Measurements from ENCODE around the gene PLCB1. TPM values are rescaled to one million over a fixed set of nuclear protein-coding genes. Genes with fewer than 3 reads are reported as not detected.
"Not testable (repeated sequence)": the region's sequence is repeated elsewhere in the genome, so short reads cannot be mapped to it uniquely, and the experiment has no call there.

The PLCB1 gene
- total RNA-seq, 2 experiments from 2014 or later = 3.1 to 3.6 TPM

DNA sequence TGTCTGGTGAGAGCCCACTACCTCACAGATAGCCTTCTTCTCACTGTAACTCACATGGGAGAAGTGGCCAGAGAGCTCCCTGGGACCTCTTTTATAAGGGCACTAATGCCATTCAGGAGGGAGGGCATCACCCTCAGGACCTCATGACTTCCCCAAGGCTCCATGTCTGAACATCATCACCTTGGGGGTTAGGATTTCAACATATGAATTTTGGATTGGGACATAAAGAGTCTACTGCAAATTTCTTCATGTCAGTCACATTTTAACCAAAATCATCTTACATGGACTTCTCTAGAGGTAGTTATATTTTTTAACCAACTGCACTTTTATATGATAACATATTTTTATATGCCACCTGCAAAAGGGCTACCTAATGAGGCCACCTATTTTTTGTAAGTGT is 324.7 kb downstream of the PLCB1 start:
- ChIA-PET CTCF (no interaction called here), POLR2A (interaction anchor here (0.6 kb wide), 1 partner anchor 443 kb away, joined by 3 read pairs; no protein-coding TSS in a partner anchor)
- ATAC-seq (no peak), DNase-seq (no peak)
- no peaks in the 10 kb centered on the region for H3K36me3 Mint-ChIP-seq (ENCODE audit: low read depth)
- peaks cover 2% of the 10 kb centered on the region for H3K4me1 Mint-ChIP-seq (ENCODE audit: low read depth)
- H3K4me3 Mint-ChIP-seq = no peak overlapping the region
- no peaks in the 10 kb centered on the region for H3K27me3 Mint-ChIP-seq
- TF ChIP-seq, protein P1, sequence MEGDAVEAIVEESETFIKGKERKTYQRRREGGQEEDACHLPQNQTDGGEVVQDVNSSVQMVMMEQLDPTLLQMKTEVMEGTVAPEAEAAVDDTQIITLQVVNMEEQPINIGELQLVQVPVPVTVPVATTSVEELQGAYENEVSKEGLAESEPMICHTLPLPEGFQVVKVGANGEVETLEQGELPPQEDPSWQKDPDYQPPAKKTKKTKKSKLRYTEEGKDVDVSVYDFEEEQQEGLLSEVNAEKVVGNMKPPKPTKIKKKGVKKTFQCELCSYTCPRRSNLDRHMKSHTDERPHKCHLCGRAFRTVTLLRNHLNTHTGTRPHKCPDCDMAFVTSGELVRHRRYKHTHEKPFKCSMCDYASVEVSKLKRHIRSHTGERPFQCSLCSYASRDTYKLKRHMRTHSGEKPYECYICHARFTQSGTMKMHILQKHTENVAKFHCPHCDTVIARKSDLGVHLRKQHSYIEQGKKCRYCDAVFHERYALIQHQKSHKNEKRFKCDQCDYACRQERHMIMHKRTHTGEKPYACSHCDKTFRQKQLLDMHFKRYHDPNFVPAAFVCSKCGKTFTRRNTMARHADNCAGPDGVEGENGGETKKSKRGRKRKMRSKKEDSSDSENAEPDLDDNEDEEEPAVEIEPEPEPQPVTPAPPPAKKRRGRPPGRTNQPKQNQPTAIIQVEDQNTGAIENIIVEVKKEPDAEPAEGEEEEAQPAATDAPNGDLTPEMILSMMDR (IDR thresholded peaks at IDR 0.05) = no peak
- H3K27ac Mint-ChIP-seq = no peak overlapping the region
- H3K9me3 Mint-ChIP-seq = no peaks in the 10 kb centered on the region
- intact Hi-C loops (cut with micrococcal nuclease) = no loop called here

DNA sequence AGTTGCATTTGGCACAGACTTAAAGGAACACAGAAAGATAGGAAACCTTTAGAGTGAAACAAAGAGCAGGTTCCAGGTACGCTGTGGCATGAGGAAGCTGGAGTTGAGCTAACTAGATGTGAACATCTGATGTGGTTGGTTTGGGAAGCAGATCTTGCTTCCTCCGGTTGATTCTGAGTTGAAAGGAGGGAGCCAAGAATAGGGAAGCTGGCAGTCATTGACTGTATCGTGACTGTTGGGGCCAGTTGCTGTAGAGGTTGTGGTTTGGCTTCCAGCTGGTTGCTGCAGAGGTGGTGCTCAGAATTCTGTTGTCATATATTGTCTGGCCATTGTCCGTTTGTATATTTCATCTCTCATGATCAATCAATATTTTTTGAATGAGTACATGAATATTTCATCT is 325.9 kb downstream of the PLCB1 start:
- intact Hi-C loops (cut with micrococcal nuclease) = no loop called here
- POLR2A ChIA-PET = interaction anchor here (0.7 kb wide), 1 partner anchor 123 kb away, joined by 3 read pairs; no protein-coding TSS in a partner anchor
- Mint-ChIP-seq H3K4me3 (no peak overlapping the region), H3K27ac (no peak overlapping the region), H3K4me1 (ENCODE audit: low read depth) (peaks cover 2% of the 10 kb centered on the region), H3K36me3 (ENCODE audit: low read depth) (no peaks in the 10 kb centered on the region), H3K9me3 (no peaks in the 10 kb centered on the region), H3K27me3 (no peaks in the 10 kb centered on the region)
- DNase-seq = no peak
- CTCF ChIA-PET = no interaction called here
- no peak for ATAC-seq
- TF ChIP-seq, protein P1 (IDR thresholded peaks at IDR 0.05) = no peak

DNA sequence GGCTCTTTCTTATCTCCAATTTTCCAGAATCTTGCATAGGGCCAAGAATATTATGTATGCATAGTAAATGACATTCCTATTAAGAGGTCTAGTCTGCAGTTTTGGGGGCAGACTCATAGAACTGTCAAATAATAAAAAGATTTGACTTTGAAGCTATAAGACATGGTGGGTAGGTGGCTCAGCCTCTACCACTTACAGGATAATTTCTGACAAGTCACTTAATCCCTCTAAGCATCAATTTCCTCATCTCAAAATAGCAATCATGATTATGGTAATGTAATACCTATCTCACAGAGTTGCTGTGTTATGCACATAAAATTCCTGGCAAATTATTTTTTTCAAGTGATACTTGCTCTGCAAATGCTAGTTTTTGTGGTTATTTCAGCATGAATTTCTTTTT is 329.1 kb downstream of the PLCB1 start:
- DNase-seq (no peak), ATAC-seq (no peak)
- CTCF ChIA-PET = interaction anchor here (0.6 kb wide), 1 partner anchor 424 kb away, joined by 3 read pairs; no protein-coding TSS in a partner anchor
- H3K27me3 Mint-ChIP-seq = no peaks in the 10 kb centered on the region
- intact Hi-C loops (cut with micrococcal nuclease) = no loop called here
- no peaks in the 10 kb centered on the region for H3K4me1 Mint-ChIP-seq (ENCODE audit: low read depth)
- H3K9me3 Mint-ChIP-seq = peaks cover 6% of the 10 kb centered on the region
- H3K4me3 Mint-ChIP-seq = no peak overlapping the region
- H3K27ac Mint-ChIP-seq = no peak overlapping the region
- TF ChIP-seq, protein P1 (IDR thresholded peaks at IDR 0.05) = no peak
- POLR2A ChIA-PET = no interaction called here
- no peaks in the 10 kb centered on the region for H3K36me3 Mint-ChIP-seq (ENCODE audit: low read depth)

DNA sequence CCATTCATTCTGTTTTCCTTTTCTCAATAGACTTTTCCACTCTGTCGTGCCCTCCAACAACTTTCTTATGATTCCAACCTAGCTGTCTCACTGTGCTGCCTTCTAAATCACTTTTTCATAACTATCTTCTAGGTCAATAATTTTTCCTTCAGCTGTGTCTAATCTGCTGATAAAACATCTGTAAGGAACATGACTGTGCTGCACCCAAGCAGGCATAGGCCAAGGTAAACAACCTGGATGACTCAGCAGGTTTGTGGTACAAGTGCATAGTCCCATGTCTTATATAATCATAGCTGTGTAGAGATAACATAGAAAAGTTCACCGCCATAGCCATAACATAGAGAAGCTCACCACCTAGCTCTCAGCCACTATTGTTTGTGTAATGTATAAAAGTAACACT is 332.3 kb downstream of the PLCB1 start:
- no peaks in the 10 kb centered on the region for H3K36me3 Mint-ChIP-seq (ENCODE audit: low read depth)
- POLR2A ChIA-PET = no interaction called here
- TF ChIP-seq, protein P1 (IDR thresholded peaks at IDR 0.05) = no peak

DNA sequence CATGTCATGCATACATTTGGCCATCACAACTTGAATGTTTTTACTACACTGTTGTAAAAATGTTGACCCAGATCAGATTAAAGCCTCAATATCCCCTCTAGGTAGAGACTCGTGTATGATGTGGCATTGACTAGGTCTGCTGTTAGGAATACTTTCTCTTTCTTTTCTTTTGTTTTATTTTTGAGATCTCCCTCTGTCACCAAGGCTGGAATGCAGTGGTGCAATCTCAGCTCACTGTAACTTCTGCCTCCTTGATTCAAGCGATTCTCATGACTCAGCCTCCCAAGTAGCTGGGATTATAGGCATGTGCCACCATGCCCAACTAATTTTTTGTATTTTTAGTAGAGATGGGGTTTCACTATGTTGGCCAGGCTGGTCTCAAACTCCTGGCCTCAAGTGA is 334.7 kb downstream of the PLCB1 start:
- H3K27ac Mint-ChIP-seq; H3K27me3 Mint-ChIP-seq; ATAC-seq; intact Hi-C loops (cut with micrococcal nuclease); CTCF ChIA-PET; H3K9me3 Mint-ChIP-seq; H3K36me3 Mint-ChIP-seq (ENCODE audit: low read depth); POLR2A ChIA-PET; DNase-seq; H3K4me3 Mint-ChIP-seq; H3K4me1 Mint-ChIP-seq (ENCODE audit: low read depth): not testable (repeated sequence)

More for the DNA sequence above, 332.3 kb downstream of the PLCB1 start:
- no peaks in the 10 kb centered on the region for H3K4me1 Mint-ChIP-seq (ENCODE audit: low read depth)
- intact Hi-C loops (cut with micrococcal nuclease) = no loop called here
- H3K9me3 Mint-ChIP-seq = peaks cover 6% of the 10 kb centered on the region
- no peaks in the 10 kb centered on the region for H3K27me3 Mint-ChIP-seq
- CTCF ChIA-PET = no interaction called here
- H3K4me3 Mint-ChIP-seq = no peak overlapping the region
- DNase-seq = no peak
- ATAC-seq = no peak
- no peak overlapping the region for H3K27ac Mint-ChIP-seq

DNA sequence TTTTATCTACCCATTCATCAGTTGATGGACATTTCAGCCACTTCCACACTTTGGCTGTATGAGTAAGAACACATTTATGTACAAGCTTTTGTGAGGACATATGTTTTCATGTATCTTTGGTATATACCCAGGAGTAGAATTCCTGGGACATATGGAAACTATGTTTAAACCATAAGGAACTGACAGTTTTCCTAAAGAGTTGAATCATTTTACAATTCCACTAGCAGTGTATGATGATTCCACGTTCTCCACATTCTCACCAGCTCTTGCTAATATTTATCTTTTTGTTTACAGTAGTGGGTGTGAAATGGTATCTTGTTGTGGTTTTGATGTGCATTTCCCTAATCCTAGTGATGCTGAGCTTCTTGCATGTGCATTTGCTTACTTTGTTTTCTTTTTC is 338.1 kb downstream of the PLCB1 start:
- Mint-ChIP-seq H3K27me3 (no peaks in the 10 kb centered on the region), H3K27ac (no peak overlapping the region), H3K36me3 (ENCODE audit: low read depth) (no peaks in the 10 kb centered on the region), H3K9me3 (peaks cover 2% of the 10 kb centered on the region), H3K4me3 (no peak overlapping the region), H3K4me1 (ENCODE audit: low read depth) (no peaks in the 10 kb centered on the region)
- ChIA-PET CTCF (no interaction called here), POLR2A (no interaction called here)
- intact Hi-C loops (cut with micrococcal nuclease) = no loop called here
- ATAC-seq = no peak
- no peak for DNase-seq
- TF ChIP-seq, protein P1 (IDR thresholded peaks at IDR 0.05) = no peak
